Left lung (tissue), 10 donors: ENCODE measurements around the gene DDIT4. TPM values are rescaled to one million over a fixed set of nuclear protein-coding genes. Genes with fewer than 3 reads are reported as not detected.
"Not testable (repeated sequence)": the region's sequence is repeated elsewhere in the genome, so short reads cannot be mapped to it uniquely, and the experiment has no call there.

Experiments
- ATAC-seq: fragments of 200-7000 bp; cut with Tn5 transposase; one replicate; pipeline ENCODE4 v1.9.1; 2020; ENCODE audit warnings: moderate library complexity
- DNase-seq, 4 donors: peaks; one replicate each; pipeline ENCODE4 v3.0.0-alpha.2; 2013 to 2020
- H3K27ac ChIP-seq, 2 donors: fragments of 200-600 bp; sonication (generic) in 1 of 2; one replicate each; pipeline versions ENCODE4 v1.5.0 to v1.8.0; 2020 to 2021
- H3K27me3 ChIP-seq, 2 donors: fragments of 200-600 bp; sonication (generic) in 1 of 2; one replicate each; pipeline versions ENCODE4 v1.5.0 to v1.8.0; 2020 to 2021
- H3K36me3 ChIP-seq, 2 donors: fragments of 200-600 bp; sonication (generic) in 1 of 2; one replicate each; pipeline versions ENCODE4 v1.5.0 to v1.8.0; 2020 to 2021
- H3K4me1 ChIP-seq, 2 donors: fragments of 200-600 bp; one replicate each; pipeline ENCODE4 v1.8.0; 2021
- H3K4me3 ChIP-seq, 2 donors: fragments of 200-600 bp; sonication (generic) in 1 of 2; one replicate each; pipeline versions ENCODE4 v1.5.0 to v1.8.0; 2020 to 2021; ENCODE audit warnings: mild to moderate bottlenecking in 1 of 2
- H3K9me3 ChIP-seq, 2 donors: fragments of 200-600 bp; sonication (generic) in 1 of 2; one replicate each; pipeline versions ENCODE4 v1.5.0 to v1.8.0; 2020 to 2021
- intact Hi-C, 2 donors: fragments of 100-400 bp; cut with DNase I; formaldehyde crosslinking; loops; one replicate each; pipeline versions ENCODE4 v1.11.2 to v1.14.2; 2022
- polyA plus RNA-seq, 6 donors: library from polyadenylated mRNA; unstranded; fragments of 120-200 nt; gene quantifications; one replicate each; pipeline ENCODE4 v1.2.1, GENCODE V29; 2013; ENCODE audit not compliant: insufficient read length in 6 of 6
- total RNA-seq, 2 donors: library from RNA; stranded (reverse); fragmentation: NEBNext Ultra II Directional; extraction: Animal tissue kit (Norgen Biotek cat#: 25700); gene quantifications; one replicate each; pipeline ENCODE4 v1.2.1, GENCODE V29; 2021
- TF ChIP-seq, protein P1 (sequence below), 2 donors: fragments of 200-600 bp; sonication (generic) in 1 of 2; IDR thresholded peaks; one replicate each; pipeline versions ENCODE4 v1.5.0 to v1.8.0; 2021; ENCODE audit warnings: antibody characterized with exemption in 2 of 2
- donor health status: DM: no; HTN: yes; CAD: no.
- donor health status: DM: no; HTN: no; CAD: no.

The DDIT4 gene
- total and polyA plus RNA-seq, 8 donors, result 40.7 to 98.7 (median 56.4) TPM

- Histone ChIP-seq H3K4me3 (no peak overlapping the region), H3K4me1 (peaks cover 10 to 39% of the 10 kb centered on the region in 2 donors), H3K27ac (no peak overlapping the region), H3K36me3 (no peaks in the 10 kb centered on the region), H3K9me3 (no peaks in the 10 kb centered on the region), H3K27me3 (no peaks in the 10 kb centered on the region)
- TF ChIP-seq, protein P1, sequence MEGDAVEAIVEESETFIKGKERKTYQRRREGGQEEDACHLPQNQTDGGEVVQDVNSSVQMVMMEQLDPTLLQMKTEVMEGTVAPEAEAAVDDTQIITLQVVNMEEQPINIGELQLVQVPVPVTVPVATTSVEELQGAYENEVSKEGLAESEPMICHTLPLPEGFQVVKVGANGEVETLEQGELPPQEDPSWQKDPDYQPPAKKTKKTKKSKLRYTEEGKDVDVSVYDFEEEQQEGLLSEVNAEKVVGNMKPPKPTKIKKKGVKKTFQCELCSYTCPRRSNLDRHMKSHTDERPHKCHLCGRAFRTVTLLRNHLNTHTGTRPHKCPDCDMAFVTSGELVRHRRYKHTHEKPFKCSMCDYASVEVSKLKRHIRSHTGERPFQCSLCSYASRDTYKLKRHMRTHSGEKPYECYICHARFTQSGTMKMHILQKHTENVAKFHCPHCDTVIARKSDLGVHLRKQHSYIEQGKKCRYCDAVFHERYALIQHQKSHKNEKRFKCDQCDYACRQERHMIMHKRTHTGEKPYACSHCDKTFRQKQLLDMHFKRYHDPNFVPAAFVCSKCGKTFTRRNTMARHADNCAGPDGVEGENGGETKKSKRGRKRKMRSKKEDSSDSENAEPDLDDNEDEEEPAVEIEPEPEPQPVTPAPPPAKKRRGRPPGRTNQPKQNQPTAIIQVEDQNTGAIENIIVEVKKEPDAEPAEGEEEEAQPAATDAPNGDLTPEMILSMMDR (IDR thresholded peaks at IDR 0.05), result no peak
- intact Hi-C loops, result no loop called here
- no peak for ATAC-seq
- DNase-seq, result no peak
Measured at GRCh38 chr10:72264536-72264935, 9.2 kb upstream of the DDIT4 start.

GRCh38 chr10:72265508-72265907 is 8.2 kb upstream of the DDIT4 start:
- H3K4me1 ChIP-seq, result peaks cover under 1 to 29% of the 10 kb centered on the region in 2 donors
- TF ChIP-seq, protein P1 (IDR thresholded peaks at IDR 0.05), result no peak
- no peaks in the 10 kb centered on the region for H3K27me3 ChIP-seq
- DNase-seq (peak in 1 of 4 donors; percentile 31), ATAC-seq (no peak)
- intact Hi-C loops, result no loop called here
- H3K27ac ChIP-seq, result no peak overlapping the region
- no peaks in the 10 kb centered on the region for H3K9me3 ChIP-seq
- H3K4me3 ChIP-seq, result no peak overlapping the region
- no peaks in the 10 kb centered on the region for H3K36me3 ChIP-seq

DNA sequence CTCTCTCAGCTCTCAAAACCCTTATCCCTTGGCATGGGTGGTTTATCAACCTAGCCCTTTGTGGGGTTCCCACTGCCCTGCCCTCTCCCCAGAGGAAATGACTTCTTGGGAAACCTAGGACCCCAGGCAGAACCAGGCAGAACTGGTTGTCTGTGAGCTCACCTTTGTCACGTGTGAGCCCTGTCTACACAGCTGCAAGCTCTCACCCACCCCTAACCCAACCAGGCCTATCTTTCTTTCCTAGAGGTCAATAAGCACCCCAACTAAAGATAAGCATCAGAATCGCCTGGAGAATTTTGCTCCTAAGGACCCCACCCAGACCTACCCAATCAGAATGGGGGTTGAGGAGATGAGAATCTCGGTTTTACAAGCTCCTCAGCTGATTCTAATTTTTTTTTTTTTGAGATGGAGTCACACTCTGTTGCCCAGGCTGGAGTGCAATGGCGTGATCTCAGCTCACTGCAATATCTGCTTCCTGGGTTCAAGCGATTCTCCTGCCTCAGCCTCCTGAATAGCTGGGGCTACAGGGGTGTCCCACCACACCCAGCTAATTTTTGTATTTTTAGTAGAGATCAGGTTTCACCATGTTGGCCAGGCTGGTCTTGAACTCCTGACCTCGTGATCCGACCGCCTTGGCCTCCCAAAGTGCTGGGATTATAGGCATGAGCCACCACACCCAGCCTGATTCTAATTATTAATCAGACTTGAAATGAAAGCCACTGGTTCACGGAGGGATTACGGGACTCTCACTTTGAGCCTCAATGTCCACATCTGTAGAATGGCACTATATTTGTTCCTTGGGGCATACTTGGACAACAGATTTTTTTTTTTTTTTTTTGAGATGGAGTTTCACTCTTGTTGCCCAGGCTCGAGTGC is 7.5 kb upstream of the DDIT4 start:
- peak in 1 of 4 donors; percentile 0 for DNase-seq
- Histone ChIP-seq H3K36me3 (no peaks in the 10 kb centered on the region), H3K4me1 (peaks cover 0 to 22% of the 10 kb centered on the region in 2 donors), H3K4me3 (no peak overlapping the region), H3K9me3 (no peaks in the 10 kb centered on the region), H3K27ac (no peak overlapping the region), H3K27me3 (no peaks in the 10 kb centered on the region)
- ATAC-seq, result no peak
- intact Hi-C loops, result no loop called here
- TF ChIP-seq, protein P1 (IDR thresholded peaks at IDR 0.05), result no peak

DNA sequence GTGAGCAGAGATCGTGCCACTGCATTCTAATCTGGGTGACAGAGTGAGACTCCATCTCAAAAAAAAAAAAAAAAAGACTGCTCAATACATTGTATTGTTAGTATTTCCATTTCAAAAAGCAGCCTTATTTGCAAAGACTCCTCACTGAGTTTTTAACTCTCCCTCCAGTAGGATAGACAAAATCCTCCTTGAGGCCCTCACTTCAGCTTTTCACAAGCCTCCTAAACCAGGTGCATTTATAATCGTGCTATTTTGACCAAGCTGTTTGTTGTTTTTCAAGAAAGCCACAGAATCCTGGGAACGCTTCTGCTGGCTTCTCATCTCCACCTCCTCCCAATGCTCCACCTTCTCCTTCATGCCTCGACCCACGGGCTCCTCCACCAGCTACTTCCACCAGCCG is 6.3 kb upstream of the DDIT4 start:
- intact Hi-C loops, result no loop called here
- DNase-seq (no peak), ATAC-seq (no peak)
- H3K36me3 ChIP-seq, result no peaks in the 10 kb centered on the region
- no peak overlapping the region for H3K27ac ChIP-seq
- TF ChIP-seq, protein P1 (IDR thresholded peaks at IDR 0.05), result no peak
- H3K4me1 ChIP-seq, result peaks cover 0 to 18% of the 10 kb centered on the region in 2 donors
- H3K27me3 ChIP-seq, result no peaks in the 10 kb centered on the region
- no peaks in the 10 kb centered on the region for H3K9me3 ChIP-seq
- no peak overlapping the region for H3K4me3 ChIP-seq

DNA sequence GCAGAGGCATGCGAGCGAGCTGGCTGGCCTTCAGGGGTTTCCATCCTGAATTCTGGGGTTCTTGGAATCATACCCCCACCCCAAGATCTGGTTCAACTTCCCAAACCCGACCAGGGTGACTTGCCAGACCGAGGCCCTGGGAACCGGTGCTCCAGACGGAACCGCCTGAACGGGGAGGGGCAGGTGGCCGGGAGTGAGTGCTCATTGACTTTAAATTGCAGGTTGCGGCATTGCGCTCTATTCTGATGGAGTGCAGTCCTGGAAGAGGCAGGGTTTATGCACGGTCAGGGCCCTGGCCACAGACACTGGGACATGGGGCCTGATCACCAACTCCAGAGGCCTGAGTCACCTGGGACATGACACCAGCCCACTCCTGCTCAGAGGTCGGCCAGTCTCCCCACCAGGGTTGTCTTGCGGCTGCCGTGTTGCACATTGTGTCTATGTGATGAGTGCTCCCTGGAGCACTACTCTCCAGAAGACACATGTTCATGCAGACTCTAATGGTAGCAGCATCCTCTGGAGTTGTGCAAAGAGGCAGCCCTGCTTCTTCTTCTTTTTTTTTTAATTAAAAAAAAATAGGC is 5.8 kb upstream of the DDIT4 start:
- Histone ChIP-seq H3K4me1 (peaks cover 3 to 22% of the 10 kb centered on the region in 2 donors), H3K4me3 (no peak overlapping the region), H3K9me3 (no peaks in the 10 kb centered on the region), H3K27me3 (no peaks in the 10 kb centered on the region), H3K27ac (no peak overlapping the region), H3K36me3 (no peaks in the 10 kb centered on the region)
- no peak for ATAC-seq
- TF ChIP-seq, protein P1 (IDR thresholded peaks at IDR 0.05), result no peak
- peak in 1 of 4 donors; percentile 58 for DNase-seq
- intact Hi-C loops, result no loop called here

DNA sequence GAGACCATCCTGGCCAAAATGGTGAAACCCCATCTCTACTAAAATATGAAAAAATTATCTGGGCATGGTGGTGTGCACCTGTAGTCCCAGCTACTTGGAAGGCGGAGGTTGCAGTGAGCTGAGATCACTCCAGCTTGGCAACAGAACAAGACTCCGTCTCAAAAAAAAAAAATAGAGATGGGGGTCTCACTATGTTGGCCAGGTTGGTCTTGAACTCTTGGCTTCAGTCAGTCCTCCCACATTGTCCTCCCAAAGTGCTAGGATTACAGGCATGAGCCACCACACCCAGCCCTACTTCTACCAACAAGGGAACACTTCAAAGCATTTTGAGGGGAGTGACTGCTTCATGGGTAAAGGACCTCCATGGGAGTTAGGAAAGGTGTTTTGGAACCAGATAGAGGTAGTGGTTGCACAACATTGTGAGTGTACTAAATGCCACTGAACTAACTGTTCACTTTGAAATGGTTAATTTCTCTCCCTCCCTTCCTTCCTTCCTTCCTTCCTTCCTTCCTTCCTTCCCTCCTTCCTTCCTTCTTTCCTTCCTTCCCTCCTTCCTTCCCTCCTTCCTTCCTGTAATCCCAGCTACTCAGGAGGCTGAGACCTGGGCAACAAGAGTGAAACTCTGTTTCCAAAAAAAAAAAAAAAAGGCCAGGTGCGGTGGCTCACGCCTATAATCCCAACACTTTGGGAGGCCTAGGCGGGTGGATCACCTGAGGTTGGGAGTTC is 5.1 kb upstream of the DDIT4 start:
- ATAC-seq, H3K27ac ChIP-seq, H3K27me3 ChIP-seq, H3K36me3 ChIP-seq, H3K9me3 ChIP-seq, intact Hi-C loops, H3K4me3 ChIP-seq: not testable (repeated sequence)
- peaks cover 4 to 19% of the 10 kb centered on the region in 2 donors for H3K4me1 ChIP-seq
- DNase-seq, result peak in 1 of 4 donors; percentile 0
